ENCODE results near the gene PRCC. TPM values are rescaled to one million over a fixed set of nuclear protein-coding genes. Genes with fewer than 3 reads are reported as not detected.

The PRCC gene
- total and polyA plus RNA-seq, 2 of the 4 experiments (the other 2 are of a cell fraction) = 10.6 to 59.6 TPM

DNA sequence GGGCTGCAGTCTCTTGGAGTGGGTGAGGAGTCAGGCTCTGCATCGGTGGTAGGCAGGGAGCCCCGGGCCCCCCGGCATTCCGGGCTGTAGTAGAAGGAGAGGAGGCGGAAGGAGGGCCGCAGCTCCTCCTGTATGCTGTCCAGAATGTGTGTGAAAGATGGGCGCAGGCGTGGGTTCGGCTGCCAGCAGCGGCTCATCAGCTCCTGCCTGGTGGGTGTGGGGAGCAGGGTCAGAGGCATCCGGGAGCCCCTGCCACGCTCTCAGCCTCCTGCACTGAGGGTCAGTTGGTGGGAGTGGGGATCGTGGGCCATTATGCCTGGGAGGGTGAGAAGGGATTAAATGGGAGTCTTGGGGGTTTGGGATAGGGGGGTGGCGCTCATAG, 73.6 kb downstream of the PRCC start:
- dilution Hi-C loops (cut with HindIII; ENCODE audit: low sequenced_read_pairs, unreplicated experiment) = no loop called here

More for the DNA sequence above, 73.6 kb downstream of the PRCC start:
- Histone ChIP-seq H3K27ac (ENCODE audit: insufficient read depth, low read length) (no peak overlapping the region), H4K5ac (ENCODE audit: low read depth, low read length) (no peak overlapping the region), H3K23ac (ENCODE audit: low read depth, low read length) (no peak overlapping the region), H4K20me1 (ENCODE audit: insufficient read depth, low read length) (no peaks in the 10 kb centered on the region; the same call in none of the 2 replicates), H4K91ac (ENCODE audit: insufficient read depth, low read depth, low read length) (no peak overlapping the region), H4K8ac (ENCODE audit: low read depth in 2 of 2, low read length in 2 of 2) (no peak overlapping the region), H3K9ac (ENCODE audit: low read depth, low read length) (no peak overlapping the region), H2BK5ac (ENCODE audit: low read depth, low read length, poor library complexity, severe bottlenecking) (no peak overlapping the region), H3K27me3 (ENCODE audit: control insufficient read depth, insufficient read depth, low read length) (peaks cover 84% of the 10 kb centered on the region), H3K4ac (ENCODE audit: low read depth, low read length) (no peak overlapping the region), H2AFZ (replicated peaks; ENCODE audit: low read length, poor library complexity) (no peak overlapping the region), H3K4me3 (ENCODE audit: insufficient read depth, low read depth, low read length) (no peak overlapping the region), H3K18ac (ENCODE audit: low read depth, low read length) (no peak overlapping the region), H2AK9ac (replicated peaks; ENCODE audit: low read depth, low read length, poor library complexity) (no peak overlapping the region), H3K4me1 (ENCODE audit: control insufficient read depth, insufficient read depth, low read length) (no peaks in the 10 kb centered on the region; the same call in 1 of the 2 replicates), H3K79me1 (ENCODE audit: low read depth in 1 of 2, low read length in 2 of 2) (no peaks in the 10 kb centered on the region), H3K9me1 (ENCODE audit: insufficient read depth, low read length) (no peaks in the 10 kb centered on the region), H3K36me3 (ENCODE audit: control insufficient read depth, insufficient read depth, low read length) (no peaks in the 10 kb centered on the region), H3K56ac (ENCODE audit: extremely low read depth, insufficient read depth, low read length) (no peak overlapping the region), H2BK20ac (ENCODE audit: low read depth, low read length) (no peak overlapping the region), H2BK120ac (ENCODE audit: low read depth, low read length) (no peak overlapping the region), H2BK15ac (ENCODE audit: low read depth, low read length) (no peak overlapping the region), H2AK5ac (ENCODE audit: low read depth, low read length) (no peak overlapping the region), H3K14ac (replicated peaks; ENCODE audit: low read depth, low read length) (no peak overlapping the region), H3K4me2 (ENCODE audit: low read depth, low read length) (no peak overlapping the region), H3K9me3 (ENCODE audit: control insufficient read depth, insufficient read depth, low read length) (no peaks in the 10 kb centered on the region; the same call in 1 of the 2 replicates)
- no peak for TF ChIP-seq RCOR1 (IDR thresholded peaks at IDR 0.05; ENCODE audit: insufficient replicate concordance, low read length)
- TF ChIP-seq MXI1 (IDR thresholded peaks at IDR 0.05; ENCODE audit: borderline replicate concordance, low read depth, low read length) = no peak
- TF ChIP-seq RFX5 (IDR thresholded peaks at IDR 0.05; ENCODE audit: low read depth, low read length) = no peak
- no peak for TF ChIP-seq POLR2A (IDR thresholded peaks at IDR 0.05; ENCODE audit: low read depth, low read length)
- no peak for TF ChIP-seq FOS (IDR thresholded peaks at IDR 0.05; ENCODE audit: low read depth, low read length)
- TF ChIP-seq BHLHE40 (IDR thresholded peaks at IDR 0.05; ENCODE audit: low read depth, low read length) = no peak
- TF ChIP-seq SMC3 (IDR thresholded peaks at IDR 0.05; ENCODE audit: low read depth, low read length) = no peak
- TF ChIP-seq USF2 (IDR thresholded peaks at IDR 0.05; ENCODE audit: low read depth, low read length) = no peak
- no peak for TF ChIP-seq RAD21 (IDR thresholded peaks at IDR 0.05; ENCODE audit: low read length)
- no peak for TF ChIP-seq MAZ (IDR thresholded peaks at IDR 0.05; ENCODE audit: borderline replicate concordance, low read depth, low read length)
- no peak for TF ChIP-seq NFE2L2 (IDR thresholded peaks at IDR 0.05; ENCODE audit: low read depth, low read length)
- no peak for TF ChIP-seq CHD1 (IDR thresholded peaks at IDR 0.05; ENCODE audit: low read depth, low read length)
- no peak for TF ChIP-seq CEBPB (IDR thresholded peaks at IDR 0.05; ENCODE audit: low read depth, low read length)
- TF ChIP-seq MAFK (IDR thresholded peaks at IDR 0.05; ENCODE audit: low read depth, low read length) = no peak
- ChIA-PET POLR2A (ENCODE audit: unreplicated experiment) (no interaction called here), CTCF (interaction anchor here (1.3 kb wide), 1 partner anchor 19 kb away, joined by 4 read pairs; no protein-coding TSS in a partner anchor)
- in situ Hi-C loops (cut with MboI; ENCODE audit: low sequenced_read_pairs) (no loop called here), intact Hi-C loops (cut with micrococcal nuclease) (no loop called here)
- WGBS, 2 experiments (ENCODE audit: extremely low coverage in 2 of 2, insufficient read length in 1 of 2) = 26% methylated on average over 5 of the region's 14 CpGs; no CpG with 5 or more reads in 1 of the 2 experiments
- no peak for ATAC-seq (ENCODE audit: low read depth)
- no peak for DNase-seq
- no TSS peak for BruUV-seq (replicated peaks)

Measured in IMR-90 (cell line).